ENCODE results near the gene DRC3.
"Not testable (repeated sequence)": the region's sequence is repeated elsewhere in the genome, so short reads cannot be mapped to it uniquely, and the experiment has no call there.

Gene DRC3

GRCh38 chr17:17989618-17990017, 17.0 kb downstream of the DRC3 start:
- no peak for DNase-seq (ENCODE audit: low read depth)
- no peak overlapping the region for H3K4me3 ChIP-seq (ENCODE audit: low read length)
- no peak for TF ChIP-seq CTCF (conservative IDR thresholded peaks at IDR 0.05; ENCODE audit: low read depth, low read length)

- H3K4me3 ChIP-seq (ENCODE audit: low read length): no peak overlapping the region
- TF ChIP-seq CTCF (conservative IDR thresholded peaks at IDR 0.05; ENCODE audit: low read depth, low read length): no peak
- no peak for DNase-seq (ENCODE audit: low read depth)
Measured at GRCh38 chr17:17990282-17990681, 17.6 kb downstream of the DRC3 start.

GRCh38 chr17:17993366-17993765, 20.7 kb downstream of the DRC3 start:
- no peak for DNase-seq (ENCODE audit: low read depth)
- TF ChIP-seq CTCF (conservative IDR thresholded peaks at IDR 0.05; ENCODE audit: low read depth, low read length): no peak
- H3K4me3 ChIP-seq (ENCODE audit: low read length): no peak overlapping the region

- DNase-seq (ENCODE audit: low read depth): no peak
- H3K4me3 ChIP-seq (ENCODE audit: low read length): no peak overlapping the region
- TF ChIP-seq CTCF (conservative IDR thresholded peaks at IDR 0.05; ENCODE audit: low read depth, low read length): no peak
Measured at GRCh38 chr17:17993852-17994251, 21.2 kb downstream of the DRC3 start.

- H3K4me3 ChIP-seq (ENCODE audit: low read length): no peak overlapping the region
- DNase-seq (ENCODE audit: low read depth): peak; percentile 24
Measured at GRCh38 chr17:17994271-17995069, 21.8 kb downstream of the DRC3 start.

GRCh38 chr17:17995887-17996286, 23.2 kb downstream of the DRC3 start:
- DNase-seq (ENCODE audit: low read depth); H3K4me3 ChIP-seq (ENCODE audit: low read length): not testable (repeated sequence)

More at GRCh38 chr17:17994271-17995069, 21.8 kb downstream of the DRC3 start:
- TF ChIP-seq CTCF (conservative IDR thresholded peaks at IDR 0.05; ENCODE audit: low read depth, low read length): peak; percentile 73

- H3K4me3 ChIP-seq (ENCODE audit: low read length): no peak overlapping the region
- DNase-seq (ENCODE audit: low read depth): no peak
- TF ChIP-seq CTCF (conservative IDR thresholded peaks at IDR 0.05; ENCODE audit: low read depth, low read length): no peak
Measured at GRCh38 chr17:17998934-17999333, 26.3 kb downstream of the DRC3 start.
